GM19395 (cell line): ENCODE results near the gene ADTRP.
A peak's percentile ranks its signal among the peaks of the same experiment; 100 is the strongest.

ENCODE experiments used
- ATAC-seq: cut with Tn5 transposase; IDR thresholded peaks from one replicate; pipeline ENCODE4 v1.9.1; 2021; ENCODE audit warnings: mild to moderate bottlenecking, moderate library complexity; ENCODE audit not compliant: unreplicated experiment

Gene ADTRP

GRCh38 chr6:11760015-11760473, 18.6 kb downstream of the ADTRP start:
- ATAC-seq = no peak

DNA sequence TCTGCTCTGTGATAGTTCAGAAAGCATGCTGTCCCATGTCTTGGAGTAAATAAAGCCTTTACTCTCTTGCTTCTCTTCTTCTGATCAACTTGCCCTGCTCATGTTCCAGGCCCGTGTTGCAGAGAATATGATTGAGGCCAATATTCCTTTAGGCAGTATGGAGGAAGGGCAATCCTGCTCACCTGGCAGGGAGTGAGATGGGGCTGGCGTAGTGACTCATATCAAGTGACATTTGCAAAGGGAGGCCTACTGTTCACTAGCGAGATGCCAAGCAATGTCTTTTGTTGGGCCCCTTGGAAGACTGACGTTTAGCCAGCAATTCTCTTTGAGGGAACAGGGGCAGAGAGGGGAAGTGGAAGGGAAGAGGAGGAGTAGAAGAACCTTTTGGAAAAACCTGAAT, 19.7 kb downstream of the ADTRP start:
- ATAC-seq = no peak

DNA sequence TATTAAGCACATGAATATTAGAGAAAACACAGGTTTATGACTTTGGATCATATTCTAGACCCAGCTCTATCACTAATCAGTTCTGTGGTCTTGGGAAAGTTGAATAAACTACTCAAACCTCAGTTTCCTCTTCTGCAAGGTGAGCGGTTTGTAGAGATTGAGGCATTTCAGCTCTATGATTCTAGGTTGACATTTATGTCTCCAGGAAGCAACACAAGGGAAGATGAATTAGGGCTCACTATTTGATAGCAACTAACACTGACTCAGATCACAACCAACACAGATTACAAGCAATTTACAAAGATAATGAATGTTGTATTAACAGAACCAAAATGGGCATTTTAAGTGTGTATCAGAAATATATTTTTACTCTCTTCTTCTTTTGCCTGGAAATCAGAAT, 21.9 kb downstream of the ADTRP start:
- no peak for ATAC-seq

DNA sequence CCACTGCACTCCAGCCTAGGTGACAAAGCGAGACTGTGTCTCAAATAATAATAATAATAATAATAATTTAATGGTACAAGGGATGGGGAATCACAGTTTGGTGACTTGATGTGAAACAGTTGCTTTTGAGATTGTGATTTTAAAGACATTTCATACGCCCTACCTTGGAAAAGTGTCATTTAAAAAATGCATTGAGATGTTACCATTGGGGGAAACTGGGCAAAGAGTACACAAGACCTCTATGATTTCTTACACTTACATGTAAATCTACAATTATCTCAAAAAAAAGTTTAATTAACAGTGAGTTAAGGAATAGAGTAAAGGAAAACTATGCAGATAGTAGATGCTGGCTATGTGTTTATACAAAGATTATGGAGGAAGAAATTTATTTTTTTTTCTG, 22.3 kb downstream of the ADTRP start:
- ATAC-seq = no peak

DNA sequence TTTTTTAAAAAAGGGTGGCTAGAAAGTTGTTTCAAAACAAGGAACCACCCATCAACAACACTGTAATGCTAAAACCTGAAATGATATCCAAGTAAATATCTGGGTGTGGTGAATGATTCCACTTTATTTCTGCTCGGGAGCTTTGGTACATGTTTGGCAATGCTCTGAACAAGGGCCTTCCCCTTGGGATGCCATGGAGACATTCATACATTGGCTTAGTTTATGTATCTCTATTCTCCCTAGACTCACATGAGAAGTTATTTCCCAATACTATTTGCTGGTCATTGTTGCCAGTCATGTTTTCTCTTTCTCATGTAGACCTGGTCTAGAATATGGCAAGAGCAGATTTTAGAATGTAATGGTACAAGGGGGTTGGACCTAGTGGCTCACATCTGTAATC, 22.9 kb downstream of the ADTRP start:
- no peak for ATAC-seq

DNA sequence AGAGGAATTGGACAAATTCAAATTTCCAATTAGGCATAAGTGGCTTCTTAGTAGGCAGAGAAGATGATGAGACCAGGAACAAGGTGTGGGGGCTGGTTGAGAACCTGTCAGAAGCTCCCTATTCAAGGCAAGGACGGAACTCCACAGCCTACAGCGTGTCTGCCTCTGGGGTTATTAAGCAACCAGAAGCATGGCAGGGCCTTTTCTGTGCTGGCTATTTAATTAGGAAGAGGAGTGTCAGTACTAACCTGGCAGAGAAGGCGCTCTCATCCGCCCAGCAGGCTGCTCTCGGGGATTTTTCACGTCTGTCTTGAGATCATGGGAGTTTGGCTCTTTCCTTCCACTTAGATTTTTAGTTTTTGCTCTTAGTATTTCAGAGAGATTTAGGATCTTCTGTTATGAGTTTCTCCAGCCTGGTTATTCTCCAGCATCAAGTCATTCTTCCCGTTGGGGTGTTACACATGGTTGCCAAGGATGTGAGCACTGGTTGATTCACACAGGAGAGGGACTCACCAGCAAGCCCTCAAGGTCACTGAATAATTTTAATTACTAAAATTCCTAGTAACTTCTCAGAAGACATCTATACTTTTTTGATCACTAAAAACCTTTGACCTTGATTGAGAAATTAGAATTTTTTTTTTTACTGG, 23.9 kb downstream of the ADTRP start:
- no peak for ATAC-seq

DNA sequence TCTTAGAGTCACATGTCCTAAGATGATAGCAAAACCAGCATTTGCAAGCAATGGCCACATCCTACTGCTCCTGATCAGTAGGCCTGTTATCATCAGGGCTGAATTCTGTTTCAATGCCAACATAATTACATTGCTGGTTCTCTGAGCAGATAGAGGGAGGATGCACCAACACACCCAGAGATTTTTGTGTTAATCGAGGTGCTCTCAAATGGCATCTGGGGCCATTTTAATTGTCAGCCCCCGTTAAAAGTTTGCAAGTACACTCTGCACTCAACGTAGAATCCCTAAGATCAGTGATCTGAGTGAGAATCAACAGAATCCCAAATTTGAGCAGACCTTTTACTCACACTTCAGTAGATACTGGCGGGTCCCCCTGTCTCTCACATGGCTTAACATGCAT, 24.8 kb downstream of the ADTRP start:
- ATAC-seq = no peak

GRCh38 chr6:11752360-11752759, 26.2 kb downstream of the ADTRP start:
- ATAC-seq = no peak

- no peak for ATAC-seq
Measured at GRCh38 chr6:11750682-11751081, 27.9 kb downstream of the ADTRP start.

GRCh38 chr6:11748591-11749210, 29.9 kb downstream of the ADTRP start:
- no peak for ATAC-seq

DNA sequence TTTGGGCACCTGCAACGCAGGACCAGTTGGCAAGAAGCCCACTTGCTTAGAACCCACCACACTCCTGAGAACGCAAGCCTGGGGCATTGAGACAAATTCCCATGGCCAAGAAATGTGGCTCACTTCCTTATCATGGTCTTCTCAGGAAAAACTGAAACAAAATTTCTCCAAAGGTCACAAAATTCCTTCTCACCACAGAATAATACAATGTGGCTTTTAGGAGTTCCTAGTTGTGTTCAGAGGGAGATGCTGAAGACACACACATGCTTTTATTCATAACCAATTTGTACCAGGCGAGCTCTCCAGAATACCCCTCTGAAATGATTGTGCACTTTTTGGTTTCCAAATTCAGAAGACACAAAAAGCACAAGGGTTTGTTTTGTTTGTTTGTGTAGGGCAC, 31.6 kb downstream of the ADTRP start:
- no peak for ATAC-seq

GRCh38 chr6:11744753-11745152, 33.9 kb downstream of the ADTRP start:
- no peak for ATAC-seq

DNA sequence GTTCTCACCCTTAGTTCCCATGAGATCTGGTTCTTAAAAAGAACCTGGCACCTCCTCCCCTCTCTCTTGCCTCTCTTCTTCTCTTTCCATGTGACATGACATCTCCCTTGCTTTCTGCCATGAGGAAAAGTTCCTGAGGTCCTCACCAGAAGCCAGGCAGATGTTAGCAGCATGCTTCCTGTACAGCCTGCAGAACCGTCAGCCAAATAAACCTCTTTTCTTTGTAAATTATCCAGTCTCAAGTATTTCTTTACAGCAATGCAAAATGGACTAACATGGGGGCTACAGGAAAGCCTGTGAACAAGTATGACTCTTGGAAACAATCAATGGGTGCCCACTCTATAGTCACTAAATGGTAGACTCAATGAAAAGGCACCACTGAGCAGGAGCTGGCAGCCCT, 34.5 kb downstream of the ADTRP start:
- no peak for ATAC-seq

- ATAC-seq = no peak
Measured at GRCh38 chr6:11740875-11741274, 37.7 kb downstream of the ADTRP start.

DNA sequence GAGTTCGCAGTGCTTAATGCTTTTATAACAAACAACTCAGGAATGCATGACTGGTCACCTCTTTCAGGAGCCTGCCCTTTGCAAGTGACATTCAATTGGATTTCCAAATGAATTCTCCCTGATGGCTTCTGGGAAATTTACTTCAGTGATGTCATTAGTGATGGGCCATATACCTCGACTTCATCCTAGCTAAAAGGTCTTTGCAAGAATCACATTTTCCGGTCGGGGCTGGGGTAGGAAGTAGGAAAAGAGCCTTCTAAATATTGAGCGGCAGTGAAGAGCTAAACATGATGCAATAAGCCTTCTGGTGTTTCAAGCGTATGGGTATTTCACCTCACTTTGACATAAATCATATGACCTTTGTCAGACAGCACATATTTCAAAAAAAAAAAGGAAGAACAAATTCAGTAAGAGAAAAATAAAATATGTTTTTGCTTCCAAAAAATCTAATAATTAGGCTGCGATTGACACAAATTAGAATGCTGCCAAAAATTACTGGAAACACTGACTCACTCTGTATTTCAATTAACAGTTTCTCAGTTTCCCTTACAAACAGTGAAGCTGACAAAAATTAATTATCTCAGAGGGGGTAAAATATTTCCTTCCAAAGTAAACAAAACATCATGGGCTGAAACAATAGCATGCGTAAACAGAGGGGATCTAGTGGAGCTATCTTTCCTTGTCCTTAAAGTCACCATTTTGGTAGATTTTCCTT, 39.8 kb downstream of the ADTRP start:
- ATAC-seq = no peak

DNA sequence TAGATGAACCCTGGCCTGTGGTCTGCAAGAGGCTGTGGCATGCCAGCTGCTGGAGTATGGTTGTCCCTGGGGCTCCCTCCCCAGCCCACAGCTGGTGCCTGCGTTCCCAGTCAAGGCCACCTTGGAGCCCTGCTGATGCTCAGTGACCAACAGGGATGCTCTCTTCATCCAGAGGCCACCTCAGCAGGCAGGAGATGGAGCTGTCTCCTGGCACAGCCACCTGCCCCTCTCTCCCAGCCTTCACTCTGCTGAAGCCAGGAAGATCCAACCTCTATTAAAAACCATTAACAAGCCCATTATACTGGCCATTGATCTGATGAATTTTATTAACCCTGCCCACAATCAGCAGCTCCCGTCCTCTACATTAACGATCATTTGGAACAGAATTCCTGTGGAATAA, 40.4 kb downstream of the ADTRP start:
- ATAC-seq = no peak

- no peak for ATAC-seq
Measured at GRCh38 chr6:11736601-11737000, 42.0 kb downstream of the ADTRP start.

DNA sequence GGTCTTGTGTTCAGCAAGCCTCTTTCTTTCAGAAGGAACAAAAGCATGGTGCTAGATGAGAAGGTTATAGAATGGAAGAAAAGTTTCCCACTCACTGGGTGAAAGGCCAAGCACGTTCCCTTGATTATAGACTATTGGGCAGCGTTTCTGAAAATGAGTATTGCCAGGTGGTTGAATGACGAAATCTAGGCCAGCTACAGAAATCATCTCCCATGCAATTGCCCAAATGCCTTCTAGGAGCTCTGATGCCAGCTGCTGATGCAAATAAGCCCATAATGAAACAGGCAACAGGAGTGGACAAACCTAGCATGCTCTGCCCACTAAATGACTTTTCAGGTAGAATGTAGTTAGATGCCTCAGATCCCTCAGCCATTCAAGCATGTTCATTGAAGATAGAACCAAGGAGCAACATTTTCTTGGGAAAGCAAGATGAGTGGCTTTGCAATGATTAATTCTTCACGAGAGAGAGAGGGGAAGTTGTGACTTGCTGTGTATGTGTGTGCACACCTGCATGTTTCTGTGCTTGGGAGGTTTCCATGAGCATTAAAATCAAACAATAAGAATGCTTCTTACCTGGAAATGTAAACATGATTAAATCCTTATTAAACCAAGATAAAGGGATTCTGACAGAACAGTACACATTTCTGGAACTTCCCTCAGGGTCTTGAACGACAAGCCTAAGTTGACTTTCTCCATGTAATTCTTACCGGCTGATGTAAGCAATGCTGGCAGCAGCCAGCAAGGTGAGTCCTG, 43.6 kb downstream of the ADTRP start:
- ATAC-seq = no peak

GRCh38 chr6:11732036-11732631, 46.5 kb downstream of the ADTRP start:
- peak; percentile 72 for ATAC-seq

GRCh38 chr6:11731423-11731822, 47.2 kb downstream of the ADTRP start:
- no peak for ATAC-seq

- peak; percentile 54 for ATAC-seq
Measured at GRCh38 chr6:11730641-11731040, 48.0 kb downstream of the ADTRP start.
